ENCODE results near the gene DAPL1.

DNA sequence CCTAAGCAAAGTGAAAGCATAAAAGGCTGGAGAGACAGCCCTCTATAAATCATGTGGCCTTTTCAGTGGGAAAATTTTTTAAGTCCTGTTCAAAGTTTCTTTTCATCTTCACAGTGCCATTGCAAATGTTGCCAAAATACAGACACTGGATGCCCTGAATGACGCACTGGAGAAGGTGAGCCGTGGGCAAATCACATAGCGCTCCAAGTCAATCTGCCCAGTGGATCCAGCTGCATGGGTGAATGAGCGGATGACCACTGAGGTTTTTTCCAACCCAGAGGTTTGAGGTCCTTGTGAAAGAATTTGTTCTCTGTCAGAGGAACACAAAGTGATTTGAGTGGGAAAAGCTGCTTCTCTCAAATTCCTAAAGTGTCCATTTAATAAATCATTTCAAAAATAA is 11.8 kb downstream of the DAPL1 start:
- TF ChIP-seq, protein P1, sequence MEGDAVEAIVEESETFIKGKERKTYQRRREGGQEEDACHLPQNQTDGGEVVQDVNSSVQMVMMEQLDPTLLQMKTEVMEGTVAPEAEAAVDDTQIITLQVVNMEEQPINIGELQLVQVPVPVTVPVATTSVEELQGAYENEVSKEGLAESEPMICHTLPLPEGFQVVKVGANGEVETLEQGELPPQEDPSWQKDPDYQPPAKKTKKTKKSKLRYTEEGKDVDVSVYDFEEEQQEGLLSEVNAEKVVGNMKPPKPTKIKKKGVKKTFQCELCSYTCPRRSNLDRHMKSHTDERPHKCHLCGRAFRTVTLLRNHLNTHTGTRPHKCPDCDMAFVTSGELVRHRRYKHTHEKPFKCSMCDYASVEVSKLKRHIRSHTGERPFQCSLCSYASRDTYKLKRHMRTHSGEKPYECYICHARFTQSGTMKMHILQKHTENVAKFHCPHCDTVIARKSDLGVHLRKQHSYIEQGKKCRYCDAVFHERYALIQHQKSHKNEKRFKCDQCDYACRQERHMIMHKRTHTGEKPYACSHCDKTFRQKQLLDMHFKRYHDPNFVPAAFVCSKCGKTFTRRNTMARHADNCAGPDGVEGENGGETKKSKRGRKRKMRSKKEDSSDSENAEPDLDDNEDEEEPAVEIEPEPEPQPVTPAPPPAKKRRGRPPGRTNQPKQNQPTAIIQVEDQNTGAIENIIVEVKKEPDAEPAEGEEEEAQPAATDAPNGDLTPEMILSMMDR (IDR thresholded peaks at IDR 0.05; ENCODE audit: low read depth, low read length), result no peak
- no peak for TF ChIP-seq EZH2phosphoT487 (IDR thresholded peaks at IDR 0.05; ENCODE audit: low read depth)

All from OCI-LY3 (cell line).